Lung (tissue), 12 donors: Measurements from ENCODE around the gene SCCPDH. TPM values are rescaled to one million over a fixed set of nuclear protein-coding genes. Genes with fewer than 3 reads are reported as not detected.

Experiments
- ATAC-seq: fragments of 200-7000 bp; cut with Tn5 transposase; one replicate; pipeline ENCODE4 v1.9.1; 2020; ENCODE audit warnings: moderate number of reproducible peaks; ENCODE audit not compliant: insufficient read depth, low FRiP score
- DNase-seq, 3 donors: peaks; one replicate each; pipeline ENCODE4 v3.0.0-alpha.2; 2013 to 2017
- H3K27ac ChIP-seq, 2 donors: one replicate each; pipeline ENCODE4 v1.5.1; 2013; ENCODE audit warnings: mild to moderate bottlenecking in 2 of 2, moderate library complexity in 2 of 2, control low read depth in 1 of 2, inconsistent platforms in 1 of 2, low read depth in 1 of 2, low read length in 1 of 2
- H3K27me3 ChIP-seq, 3 donors: one replicate each; pipeline ENCODE4 v1.5.1; 2013; ENCODE audit warnings: low read length in 2 of 3; ENCODE audit not compliant: control insufficient read depth in 3 of 3, insufficient read depth in 3 of 3
- H3K36me3 ChIP-seq, 4 donors: one replicate each; pipeline ENCODE4 v1.5.1; 2013; ENCODE audit warnings: low read length in 4 of 4, mild to moderate bottlenecking in 1 of 4, moderate library complexity in 1 of 4; ENCODE audit not compliant: control insufficient read depth in 4 of 4, insufficient read depth in 4 of 4
- H3K4me1 ChIP-seq, 5 donors: one replicate each; pipeline ENCODE4 v1.5.1; 2013; ENCODE audit warnings: low read length in 5 of 5, mild to moderate bottlenecking in 2 of 5, moderate library complexity in 1 of 5; ENCODE audit not compliant: control insufficient read depth in 5 of 5, insufficient read depth in 5 of 5
- H3K4me3 ChIP-seq: one replicate; pipeline ENCODE4 v1.5.1; 2013; ENCODE audit warnings: mild to moderate bottlenecking, control low read depth, moderate library complexity
- H3K9ac ChIP-seq, 2 donors: one replicate each; pipeline ENCODE4 v1.5.1; 2013; ENCODE audit warnings: low read length in 2 of 2, control low read depth in 1 of 2; ENCODE audit not compliant: insufficient read depth in 1 of 2
- H3K9me3 ChIP-seq, 4 donors: one replicate each; pipeline ENCODE4 v1.5.1; 2013; ENCODE audit warnings: low read length in 3 of 4, mild to moderate bottlenecking in 1 of 4, moderate library complexity in 1 of 4; ENCODE audit not compliant: control insufficient read depth in 4 of 4, insufficient read depth in 3 of 4
- CTCF ChIP-seq: IDR thresholded peaks from 2 replicates; pipeline ENCODE4 v1.5.1; 2012; ENCODE audit warnings: mild to moderate bottlenecking; ENCODE audit errors: control extremely low read depth, extremely low read depth
- WGBS, 2 donors: extraction: QIAGEN DNeasy Blood & Tissue Kit; methylation state at CpG; one replicate each; pipeline ENCODE4 v1.1.7; 2013; 5-methylcytosine and 5-hydroxymethylcytosine counted together
- polyA plus RNA-seq, 2 donors: library from polyadenylated mRNA; stranded (reverse); fragments of 200-250 nt; gene quantifications; one replicate each; pipeline ENCODE4 v1.2.1, GENCODE V29; 2013
- total RNA-seq, 2 donors: library from RNA; depleted of rRNA in 1 of 2; stranded (reverse); fragments of >200 nt in 1 of 2; gene quantifications; one replicate each; pipeline ENCODE4 v1.2.1, GENCODE V29; 2014 to 2021
- donor health status: control.
- donor health status: control.
- donor health status: Bipolar disorder and iron deficiency.
- donor health status: healthy.
- donor health status: DM: yes; HTN: yes; CAD: no.

The SCCPDH gene
- total and polyA plus RNA-seq, 4 donors, result 14.2 to 34.0 (median 24.8) TPM

DNA sequence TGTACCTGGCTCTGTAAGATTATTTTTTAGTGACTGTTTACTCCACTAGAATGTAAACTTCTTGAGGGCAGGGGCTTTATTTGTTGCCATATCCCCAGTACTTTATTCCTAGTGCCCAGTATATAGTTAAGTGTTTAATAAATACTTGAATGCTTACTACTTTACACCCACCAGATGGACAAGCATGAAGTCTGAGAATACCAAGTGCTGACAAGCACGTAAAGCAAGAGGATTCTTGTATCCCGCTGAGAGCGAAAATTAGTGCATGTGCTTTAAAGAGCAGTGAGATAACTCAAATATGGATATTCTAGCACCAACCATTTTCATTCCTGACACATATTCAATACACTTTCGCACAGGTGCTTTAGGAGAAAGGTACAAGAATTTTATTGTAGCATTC lies 1.5 kb upstream of the SCCPDH start:
- TF ChIP-seq CTCF, result no peak
- Histone ChIP-seq H3K27me3 (no peaks in the 10 kb centered on the region), H3K36me3 (peaks cover 0 to 10% (median 6%) of the 10 kb centered on the region in 4 donors), H3K27ac (no peak overlapping the region), H3K4me1 (peaks cover 0 to 4% (median 0%) of the 10 kb centered on the region in 5 donors), H3K9me3 (no peaks in the 10 kb centered on the region), H3K9ac (no peak overlapping the region), H3K4me3 (no peak overlapping the region)
- ATAC-seq, result no peak
- 96 to 100% methylated on average over 4 of the region's 4 CpGs for WGBS, 2 donors
- no peak for DNase-seq

DNA sequence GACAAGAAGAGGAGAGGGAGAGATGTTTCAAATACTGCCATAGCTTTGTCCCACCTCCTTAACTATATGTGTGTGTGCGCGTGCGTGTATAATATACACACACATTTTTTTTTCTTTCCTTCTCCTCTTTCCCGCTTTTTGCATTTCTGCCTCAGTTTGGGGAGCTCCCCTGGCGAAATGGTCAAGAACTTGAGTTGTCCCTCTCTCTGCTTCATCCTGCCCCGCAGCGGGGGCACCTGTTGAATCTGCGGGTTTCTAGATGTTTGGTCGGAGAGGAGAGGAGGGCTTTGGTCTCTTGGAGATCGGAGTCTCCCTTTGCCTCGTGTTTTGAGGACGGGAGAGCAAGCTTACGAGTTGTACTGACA lies 504 bp downstream of the SCCPDH start:
- peak overlapping the region; percentile 86 to 90 for H3K27ac ChIP-seq
- peak overlapping the region; percentile 63 to 95 for H3K9ac ChIP-seq
- WGBS, 2 donors, result 0 to 1% methylated on average over 13 of the region's 13 CpGs
- no peaks in the 10 kb centered on the region for H3K9me3 ChIP-seq
- H3K4me3 ChIP-seq, result peak overlapping the region; percentile 85
- ATAC-seq (peak; percentile 55), DNase-seq (peak in 2 of 3 donors; percentile 74 to 85)
- no peaks in the 10 kb centered on the region for H3K27me3 ChIP-seq
- H3K4me1 ChIP-seq, result peaks cover 0 to 4% (median 0%) of the 10 kb centered on the region in 5 donors
- TF ChIP-seq CTCF, result no peak
- peaks cover 4 to 20% (median 15%) of the 10 kb centered on the region in 4 donors for H3K36me3 ChIP-seq

DNA sequence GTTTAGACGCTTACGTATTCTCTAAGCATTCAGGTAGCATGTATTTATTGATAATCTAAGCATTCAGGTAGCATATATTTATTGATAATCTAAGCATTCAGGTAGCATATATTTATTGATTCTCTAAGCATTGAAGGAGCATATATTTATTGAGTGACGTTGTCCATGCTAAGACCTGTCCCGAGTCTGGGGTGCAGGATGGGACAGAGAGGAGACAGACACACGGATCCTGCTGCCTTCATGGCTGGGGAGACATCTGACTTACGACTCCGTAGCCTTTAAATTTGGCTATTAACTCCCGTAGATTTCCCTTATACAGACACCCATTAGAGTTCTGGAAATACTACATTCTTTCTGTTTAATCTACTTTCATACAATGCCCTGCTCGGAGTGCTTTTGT lies 982 bp downstream of the SCCPDH start:
- no peak for ATAC-seq
- no peaks in the 10 kb centered on the region for H3K9me3 ChIP-seq
- no peaks in the 10 kb centered on the region for H3K27me3 ChIP-seq
- peak in 1 of 3 donors; percentile 22 for DNase-seq
- no peak overlapping the region for H3K27ac ChIP-seq
- WGBS, 2 donors, result 54 to 61% methylated on average over 9 of the region's 9 CpGs
- no peak overlapping the region for H3K4me3 ChIP-seq
- H3K9ac ChIP-seq, result peak overlapping the region; percentile 63 to 95
- TF ChIP-seq CTCF, result no peak
- H3K36me3 ChIP-seq, result peaks cover 7 to 23% (median 19%) of the 10 kb centered on the region in 4 donors
- peaks cover 0 to 4% (median 0%) of the 10 kb centered on the region in 5 donors for H3K4me1 ChIP-seq

DNA sequence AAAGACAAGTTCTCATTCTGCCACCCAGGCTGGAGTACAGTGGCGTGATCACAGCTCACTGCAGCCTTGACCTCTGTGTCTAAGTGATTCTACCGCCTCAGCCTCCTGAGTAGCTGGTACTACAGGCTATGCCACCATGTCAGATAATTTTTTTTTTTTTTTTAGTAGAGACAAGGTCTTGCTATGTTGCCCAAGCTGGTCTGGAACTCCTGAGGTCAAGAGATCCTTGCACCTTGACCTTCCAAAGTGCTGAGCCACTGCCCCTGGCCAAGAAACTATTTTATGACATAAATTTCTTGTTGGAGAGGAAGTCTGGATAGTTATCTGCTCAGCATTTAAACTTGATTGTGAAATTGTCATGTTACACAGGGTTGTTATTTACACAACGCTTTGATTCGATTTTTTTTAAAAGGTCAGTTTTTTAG lies 2.1 kb downstream of the SCCPDH start:
- TF ChIP-seq CTCF, result no peak
- H3K4me1 ChIP-seq, result peaks cover 0 to 4% (median 0%) of the 10 kb centered on the region in 5 donors
- DNase-seq, result peak in 1 of 3 donors; percentile 3
- H3K27me3 ChIP-seq, result no peaks in the 10 kb centered on the region
- 42 to 65% methylated on average over 4 of the region's 4 CpGs for WGBS, 2 donors
- no peak overlapping the region for H3K9ac ChIP-seq
- no peak overlapping the region for H3K27ac ChIP-seq
- H3K9me3 ChIP-seq, result no peaks in the 10 kb centered on the region
- peaks cover 14 to 27% (median 24%) of the 10 kb centered on the region in 4 donors for H3K36me3 ChIP-seq
- no peak for ATAC-seq
- H3K4me3 ChIP-seq, result no peak overlapping the region
